ENCODE measurements around the gene CAPRIN1.

DNA sequence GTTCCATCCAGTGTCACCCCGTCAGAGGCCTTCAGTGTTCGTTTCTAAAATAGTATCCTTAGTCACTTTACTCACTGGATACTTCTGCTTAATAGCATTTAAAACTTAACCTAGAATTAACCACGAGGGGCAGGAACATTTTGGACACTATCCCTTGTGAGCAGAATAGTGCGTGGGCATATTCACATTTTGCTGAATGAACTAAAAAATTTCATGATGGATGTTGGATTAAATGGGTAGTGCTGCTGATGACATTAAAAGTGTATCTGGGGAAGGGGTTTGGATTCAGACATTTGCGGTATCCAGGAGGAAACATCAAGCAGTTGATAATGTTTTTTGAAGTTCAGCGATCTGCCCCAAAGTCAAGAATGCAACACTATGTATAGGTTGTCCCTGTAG is 53.1 kb downstream of the CAPRIN1 start:
- TF ChIP-seq, protein P1, sequence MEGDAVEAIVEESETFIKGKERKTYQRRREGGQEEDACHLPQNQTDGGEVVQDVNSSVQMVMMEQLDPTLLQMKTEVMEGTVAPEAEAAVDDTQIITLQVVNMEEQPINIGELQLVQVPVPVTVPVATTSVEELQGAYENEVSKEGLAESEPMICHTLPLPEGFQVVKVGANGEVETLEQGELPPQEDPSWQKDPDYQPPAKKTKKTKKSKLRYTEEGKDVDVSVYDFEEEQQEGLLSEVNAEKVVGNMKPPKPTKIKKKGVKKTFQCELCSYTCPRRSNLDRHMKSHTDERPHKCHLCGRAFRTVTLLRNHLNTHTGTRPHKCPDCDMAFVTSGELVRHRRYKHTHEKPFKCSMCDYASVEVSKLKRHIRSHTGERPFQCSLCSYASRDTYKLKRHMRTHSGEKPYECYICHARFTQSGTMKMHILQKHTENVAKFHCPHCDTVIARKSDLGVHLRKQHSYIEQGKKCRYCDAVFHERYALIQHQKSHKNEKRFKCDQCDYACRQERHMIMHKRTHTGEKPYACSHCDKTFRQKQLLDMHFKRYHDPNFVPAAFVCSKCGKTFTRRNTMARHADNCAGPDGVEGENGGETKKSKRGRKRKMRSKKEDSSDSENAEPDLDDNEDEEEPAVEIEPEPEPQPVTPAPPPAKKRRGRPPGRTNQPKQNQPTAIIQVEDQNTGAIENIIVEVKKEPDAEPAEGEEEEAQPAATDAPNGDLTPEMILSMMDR (conservative IDR thresholded peaks at IDR 0.05 in 1 of 2, IDR thresholded peaks at IDR 0.05 in 1 of 2; ENCODE audit: extremely low read depth in 1 of 2, insufficient read depth in 1 of 2, low read depth in 1 of 2, low read length in 2 of 2) = no peak
- TF ChIP-seq EZH2 (IDR thresholded peaks at IDR 0.05; ENCODE audit: borderline replicate concordance, low read length) = no peak
